ENCODE measurements around the gene PAIP2. TPM values are rescaled to one million over a fixed set of nuclear protein-coding genes. Genes with fewer than 3 reads are reported as not detected.

Gene PAIP2
- total and polyA plus RNA-seq, 11 donors: 93.2 to 154 (median 132) TPM

- Histone ChIP-seq H3K4me3 (no peak overlapping the region), H3K27me3 (no peaks in the 10 kb centered on the region), H3K27ac (no peak overlapping the region), H3K9me3 (no peaks in the 10 kb centered on the region), H3K4me1 (peaks cover 0 to 16% (median 3%) of the 10 kb centered on the region in 12 donors), H3K36me3 (peaks cover 0 to 13% (median 5%) of the 10 kb centered on the region in 9 donors)
- ATAC-seq: no peak
- TF ChIP-seq CTCF (IDR thresholded peaks at IDR 0.05): no peak
- TF ChIP-seq POLR2A (IDR thresholded peaks at IDR 0.05): no peak
- 71 to 82% (median 78%) methylated on average over 30 to 47 of the region's 47 CpGs for WGBS, 4 donors
- DNase-seq: peak in 1 of 5 donors; percentile 19
- intact Hi-C loops (cut with DNase I): no loop called here
These were observed 36.6 kb downstream of the PAIP2 start for GRCh38 chr5:139378101-139378825.

DNA sequence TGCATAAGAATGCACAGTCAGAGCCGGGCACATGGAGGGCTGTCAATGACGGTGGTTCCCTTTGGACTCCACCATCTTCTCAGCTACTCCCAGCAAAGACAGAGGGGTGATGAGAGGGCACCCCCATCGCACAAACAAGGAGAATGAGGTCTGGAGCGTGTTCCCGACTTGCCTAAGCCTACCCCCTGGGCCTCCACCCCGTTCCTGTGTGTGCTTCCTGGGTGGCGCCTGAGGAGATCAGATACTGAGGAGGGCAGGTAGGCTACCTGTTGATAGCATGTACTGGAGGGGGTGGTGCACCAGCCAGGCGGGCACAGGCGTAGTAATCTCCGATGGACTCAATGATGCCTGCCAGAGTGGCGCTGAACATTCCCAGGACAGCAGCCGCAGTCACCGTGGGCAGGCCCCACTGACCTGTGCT is 37.3 kb downstream of the PAIP2 start:
- peaks cover 0 to 10% (median 1%) of the 10 kb centered on the region in 12 donors for H3K4me1 ChIP-seq
- TF ChIP-seq POLR2A (IDR thresholded peaks at IDR 0.05) (no peak), CTCF (IDR thresholded peaks at IDR 0.05) (no peak)
- no peak overlapping the region for H3K27ac ChIP-seq
- 88 to 95% (median 89%) methylated on average over 6 to 13 of the region's 13 CpGs for WGBS, 4 donors
- DNase-seq: no peak
- H3K36me3 ChIP-seq: peaks cover 0 to 10% (median 0%) of the 10 kb centered on the region in 9 donors
- intact Hi-C loops (cut with DNase I): no loop called here
- no peaks in the 10 kb centered on the region for H3K9me3 ChIP-seq
- no peaks in the 10 kb centered on the region for H3K27me3 ChIP-seq
- H3K4me3 ChIP-seq: no peak overlapping the region
- ATAC-seq: no peak

DNA sequence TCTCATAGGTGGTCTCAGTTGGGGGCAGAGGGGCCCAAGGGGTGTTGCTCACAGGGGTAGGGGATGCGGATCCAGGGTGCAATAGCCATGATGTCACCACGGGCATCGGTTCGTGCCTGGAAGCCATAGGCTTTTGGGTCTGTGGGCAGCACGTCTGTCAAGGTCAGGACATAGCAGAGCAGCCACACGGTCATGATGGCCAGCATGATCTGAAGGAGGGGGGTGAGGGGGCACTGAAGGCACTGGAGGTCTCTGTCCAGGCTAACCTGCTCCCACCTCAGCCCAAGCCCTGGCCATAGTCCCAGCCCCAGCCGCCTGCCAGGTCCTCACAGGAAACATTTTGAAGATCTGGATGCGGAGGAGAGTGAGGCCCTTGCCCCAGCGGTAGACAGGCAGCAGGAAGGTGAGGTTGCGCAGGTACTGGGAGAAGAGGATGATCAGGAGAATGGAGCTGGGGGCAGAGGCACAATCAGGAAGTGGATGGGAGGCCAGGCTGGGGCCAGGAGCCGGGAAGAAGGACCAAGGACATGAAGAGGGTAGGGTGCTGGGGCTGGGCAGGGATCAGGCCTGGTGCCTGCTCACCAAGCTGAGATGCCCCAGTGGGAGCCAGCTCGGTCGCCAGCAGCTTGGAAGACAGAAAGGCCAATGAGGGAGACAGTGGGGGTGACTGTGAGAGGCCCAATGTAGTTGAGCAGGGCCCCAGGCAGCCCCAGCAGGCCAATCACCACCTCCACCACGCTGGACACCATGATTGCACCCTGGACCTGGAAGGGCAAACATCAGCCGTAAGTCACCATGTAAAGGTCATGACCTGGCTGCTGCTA is 38.2 kb downstream of the PAIP2 start:
- H3K9me3 ChIP-seq: no peaks in the 10 kb centered on the region
- no peak overlapping the region for H3K4me3 ChIP-seq
- DNase-seq (no peak), ATAC-seq (no peak)
- peaks cover 0 to 7% (median 0%) of the 10 kb centered on the region in 9 donors for H3K36me3 ChIP-seq
- no peak for TF ChIP-seq CTCF (IDR thresholded peaks at IDR 0.05)
- no peak for TF ChIP-seq POLR2A (IDR thresholded peaks at IDR 0.05)
- H3K4me1 ChIP-seq: peaks cover 0 to 14% (median 4%) of the 10 kb centered on the region in 12 donors
- no peak overlapping the region for H3K27ac ChIP-seq
- 83 to 89% (median 85%) methylated on average over 13 to 15 of the region's 15 CpGs for WGBS, 4 donors
- intact Hi-C loops (cut with DNase I): no loop called here
- no peaks in the 10 kb centered on the region for H3K27me3 ChIP-seq

Measured in heart left ventricle (tissue), 16 donors.